Activated CD8-positive, alpha-beta T cell treated with anti-CD3 and anti-CD28 coated beads, Interleukin-2, amount 10 ng/mL, durations not matched to agents 7 days and 5 days (primary cell): ENCODE data around the gene TRIM63. TPM values are rescaled to one million over a fixed set of nuclear protein-coding genes. Genes with fewer than 3 reads are reported as not detected.

ENCODE experiments used
- ATAC-seq: fragments of 150-1000 bp; cut with Tn5 transposase; one replicate; pipeline ENCODE4 v1.10.0; 2021; ENCODE audit warnings: moderate library complexity
- CTCF ChIA-PET: fragments of 350-600 bp; sonication (Branson Sonifier 250); formaldehyde crosslinking; loops from one replicate; lab custom pipeline; 2021; ENCODE audit warnings: antibody characterized with exemption; lab: Charles Lee
- POLR2A ChIA-PET: fragments of 350-600 bp; sonication (Branson Sonifier 250); formaldehyde crosslinking; loops from one replicate; lab custom pipeline; 2021; ENCODE audit warnings: antibody characterized with exemption; lab: Charles Lee
- DNase-seq: peaks from one replicate; pipeline ENCODE4 v3.0.0-alpha.2; 2020
- H3K27ac Mint-ChIP-seq: one replicate; pipeline ENCODE4 v1.8.0; 2021; ENCODE audit warnings: mild to moderate bottlenecking, mixed read lengths
- H3K27me3 Mint-ChIP-seq: one replicate; pipeline ENCODE4 v1.8.0; 2021; ENCODE audit warnings: low read depth, mixed read lengths
- H3K36me3 Mint-ChIP-seq: one replicate; pipeline ENCODE4 v1.8.0; 2021; ENCODE audit warnings: low read depth, mixed read lengths
- H3K4me1 Mint-ChIP-seq: one replicate; pipeline ENCODE4 v1.8.0; 2021; ENCODE audit warnings: low read depth, mixed read lengths
- H3K4me3 Mint-ChIP-seq: one replicate; pipeline ENCODE4 v1.8.0; 2021; ENCODE audit warnings: mild to moderate bottlenecking, mixed read lengths
- H3K9me3 Mint-ChIP-seq: one replicate; pipeline ENCODE4 v1.8.0; 2022; ENCODE audit warnings: mixed read lengths; ENCODE audit not compliant: insufficient read depth
- total RNA-seq, 2 experiments: library from RNA; stranded (reverse); gene quantifications; one replicate each; pipeline ENCODE4 v1.2.3, GENCODE V29; 2021

TRIM63 gene
- total RNA-seq, 2 experiments from 2014 or later = 0.23 TPM; not detected in 1

- H3K4me1 Mint-ChIP-seq = peaks cover 26% of the 10 kb centered on the region
- H3K27me3 Mint-ChIP-seq = peaks cover 16% of the 10 kb centered on the region
- H3K36me3 Mint-ChIP-seq = no peaks in the 10 kb centered on the region
- POLR2A ChIA-PET = interaction anchor here (0.5 to 1.3 kb wide), 2 partner anchors 45 to 202 kb away, joined by 3 read pairs; partner anchors contain the start of gene MTFR1L
- DNase-seq (no peak), ATAC-seq (no peak)
- CTCF ChIA-PET = interaction anchor here (1.0 to 2.6 kb wide), 2 partner anchors 14 to 126 kb away, joined by 4 to 5 read pairs; no protein-coding TSS in a partner anchor
- no peak within 1 kb of the TSS for H3K27ac Mint-ChIP-seq
- H3K4me3 Mint-ChIP-seq = no peak within 1 kb of the TSS
- H3K9me3 Mint-ChIP-seq = no peaks in the 10 kb centered on the region
Measured at GRCh38 chr1:26021647-26022403, 45.6 kb downstream of the TRIM63 start, which contains the start of gene EXTL1. Gene EXTL1, plus strand, starts transcription at chr1:26021775. Its CDS starts 872 bp downstream, at chr1:26022647.

- H3K27me3 Mint-ChIP-seq = peaks cover 15% of the 10 kb centered on the region
- no peaks in the 10 kb centered on the region for H3K36me3 Mint-ChIP-seq
- DNase-seq (no peak), ATAC-seq (no peak)
- CTCF ChIA-PET = interaction anchor here (1.0 to 1.5 kb wide), 2 partner anchors 15 kb away, joined by 4 to 5 read pairs; no protein-coding TSS in a partner anchor
- H3K4me3 Mint-ChIP-seq = no peak overlapping the region
- peaks cover 29% of the 10 kb centered on the region for H3K4me1 Mint-ChIP-seq
- no peak overlapping the region for H3K27ac Mint-ChIP-seq
- no peaks in the 10 kb centered on the region for H3K9me3 Mint-ChIP-seq
- POLR2A ChIA-PET = interaction anchor here (0.5 kb wide), 1 partner anchor 44 kb away, joined by 3 read pairs; no protein-coding TSS in a partner anchor
Measured at GRCh38 chr1:26020941-26021646, 46.3 kb downstream of the TRIM63 start.

GRCh38 chr1:26020330-26020768 lies 47.1 kb downstream of the TRIM63 start:
- Mint-ChIP-seq H3K4me3 (no peak overlapping the region), H3K4me1 (peaks cover 29% of the 10 kb centered on the region), H3K9me3 (no peaks in the 10 kb centered on the region), H3K27me3 (peaks cover 15% of the 10 kb centered on the region), H3K36me3 (no peaks in the 10 kb centered on the region), H3K27ac (no peak overlapping the region)
- POLR2A ChIA-PET = no interaction called here
- ATAC-seq (no peak), DNase-seq (no peak)
- CTCF ChIA-PET = interaction anchor here (0.8 to 1.5 kb wide), 3 partner anchors 10 to 23 kb away, joined by 3 to 9 read pairs (median 5); partner anchors contain the start of gene PAFAH2

- H3K4me1 Mint-ChIP-seq = peaks cover 29% of the 10 kb centered on the region
- ATAC-seq (no peak), DNase-seq (peak; percentile 46)
- peaks cover 15% of the 10 kb centered on the region for H3K27me3 Mint-ChIP-seq
- H3K36me3 Mint-ChIP-seq = no peaks in the 10 kb centered on the region
- POLR2A ChIA-PET = no interaction called here
- no peak overlapping the region for H3K4me3 Mint-ChIP-seq
- H3K27ac Mint-ChIP-seq = no peak overlapping the region
- CTCF ChIA-PET = interaction anchor here (0.8 to 1.5 kb wide), 4 partner anchors 10 to 40 kb away, joined by 3 to 9 read pairs (median 4); partner anchors contain the start of gene PAFAH2
- no peaks in the 10 kb centered on the region for H3K9me3 Mint-ChIP-seq
Measured at GRCh38 chr1:26019641-26020315, 47.7 kb downstream of the TRIM63 start.

GRCh38 chr1:26017606-26018005 lies 49.8 kb downstream of the TRIM63 start:
- peaks cover 15% of the 10 kb centered on the region for H3K27me3 Mint-ChIP-seq
- H3K4me1 Mint-ChIP-seq = peaks cover 29% of the 10 kb centered on the region
- no peak for ATAC-seq
- DNase-seq = no peak
- H3K4me3 Mint-ChIP-seq = no peak overlapping the region
- ChIA-PET POLR2A (no interaction called here), CTCF (interaction anchor here (0.8 to 2.7 kb wide), 6 partner anchors 17 to 152 kb away, joined by 3 to 11 read pairs (median 4); partner anchors contain the start of genes C1orf232, PAFAH2 and ZNF593)
- no peaks in the 10 kb centered on the region for H3K9me3 Mint-ChIP-seq
- no peaks in the 10 kb centered on the region for H3K36me3 Mint-ChIP-seq
- H3K27ac Mint-ChIP-seq = no peak overlapping the region

GRCh38 chr1:26016953-26017545 lies 50.4 kb downstream of the TRIM63 start:
- Mint-ChIP-seq H3K9me3 (no peaks in the 10 kb centered on the region), H3K4me3 (no peak overlapping the region), H3K36me3 (no peaks in the 10 kb centered on the region), H3K27me3 (peaks cover 15% of the 10 kb centered on the region), H3K27ac (peak overlapping the region; percentile 20), H3K4me1 (peaks cover 29% of the 10 kb centered on the region)
- peak; percentile 32 for DNase-seq
- ATAC-seq = peak; percentile 42
- POLR2A ChIA-PET = no interaction called here
- CTCF ChIA-PET = interaction anchor here (0.8 to 2.7 kb wide), 5 partner anchors 18 to 152 kb away, joined by 3 to 11 read pairs (median 5); partner anchors contain the start of genes C1orf232, PAFAH2 and ZNF593

- ChIA-PET CTCF (interaction anchor here (1.3 to 2.7 kb wide), 4 partner anchors 19 to 153 kb away, joined by 3 to 11 read pairs (median 8); partner anchors contain the start of genes C1orf232, PAFAH2 and ZNF593), POLR2A (no interaction called here)
- H3K27ac Mint-ChIP-seq = peak overlapping the region; percentile 20
Measured at GRCh38 chr1:26016258-26016952, 51.0 kb downstream of the TRIM63 start.

GRCh38 chr1:26015358-26015757 lies 52.1 kb downstream of the TRIM63 start:
- DNase-seq (no peak), ATAC-seq (no peak)
- Mint-ChIP-seq H3K36me3 (no peaks in the 10 kb centered on the region), H3K9me3 (no peaks in the 10 kb centered on the region), H3K27ac (no peak overlapping the region), H3K27me3 (peaks cover 14% of the 10 kb centered on the region), H3K4me3 (no peak overlapping the region), H3K4me1 (peaks cover 28% of the 10 kb centered on the region)
- ChIA-PET POLR2A (no interaction called here), CTCF (no interaction called here)

More at GRCh38 chr1:26016258-26016952, 51.0 kb downstream of the TRIM63 start:
- Mint-ChIP-seq H3K27me3 (peaks cover 12% of the 10 kb centered on the region), H3K36me3 (no peaks in the 10 kb centered on the region), H3K4me3 (no peak overlapping the region), H3K9me3 (no peaks in the 10 kb centered on the region), H3K4me1 (peaks cover 29% of the 10 kb centered on the region)
- ATAC-seq = no peak
- no peak for DNase-seq

- H3K4me1 Mint-ChIP-seq = peaks cover 18% of the 10 kb centered on the region
- no peak overlapping the region for H3K4me3 Mint-ChIP-seq
- ATAC-seq (no peak), DNase-seq (no peak)
- H3K27me3 Mint-ChIP-seq = peaks cover 11% of the 10 kb centered on the region
- H3K27ac Mint-ChIP-seq = no peak overlapping the region
- no peaks in the 10 kb centered on the region for H3K36me3 Mint-ChIP-seq
- ChIA-PET CTCF (no interaction called here), POLR2A (no interaction called here)
- no peaks in the 10 kb centered on the region for H3K9me3 Mint-ChIP-seq
Measured at GRCh38 chr1:26014179-26014578, 53.3 kb downstream of the TRIM63 start.

- no peak for ATAC-seq
- H3K36me3 Mint-ChIP-seq = no peaks in the 10 kb centered on the region
- no peak overlapping the region for H3K4me3 Mint-ChIP-seq
- ChIA-PET POLR2A (no interaction called here), CTCF (interaction anchor here (1.3 kb wide), 1 partner anchor 117 kb away, joined by 8 read pairs; no protein-coding TSS in a partner anchor)
- no peaks in the 10 kb centered on the region for H3K9me3 Mint-ChIP-seq
- H3K27ac Mint-ChIP-seq = no peak overlapping the region
- H3K27me3 Mint-ChIP-seq = peaks cover 8% of the 10 kb centered on the region
- peaks cover 9% of the 10 kb centered on the region for H3K4me1 Mint-ChIP-seq
- no peak for DNase-seq
Measured at GRCh38 chr1:26012864-26013263, 54.6 kb downstream of the TRIM63 start.
